DOHH2 (cell line): Measurements from ENCODE around the gene FAM111B.

Experiments used
- CTCF ChIP-seq: fragments of 200-600 bp; sonication (generic); IDR thresholded peaks from one replicate; pipeline ENCODE4 v1.5.1; 2014; ENCODE audit warnings: antibody characterized with exemption, mild to moderate bottlenecking, low read depth, low read length; ENCODE audit not compliant: poor library complexity, severe bottlenecking
- EZH2phosphoT487 ChIP-seq: fragments of 200-600 bp; sonication (generic); IDR thresholded peaks from 2 replicates; pipeline ENCODE4 v1.6.1; 2017; ENCODE audit warnings: borderline replicate concordance, mild to moderate bottlenecking, antibody characterized with exemption, low read length, moderate library complexity, mixed read lengths

- TF ChIP-seq CTCF: peak; percentile 82
- TF ChIP-seq EZH2phosphoT487: no peak
These were observed 64.7 kb downstream of the FAM111B start, which contains the start of gene DTX4 for GRCh38 chr11:59171508-59172322.
